Progenitor cell of endocrine pancreas (in vitro differentiated cells): ENCODE results near the gene AMIGO1. TPM values are rescaled to one million over a fixed set of nuclear protein-coding genes. Genes with fewer than 3 reads are reported as not detected.

Source experiments
- DNase-seq: peaks from one replicate; pipeline ENCODE4 v3.0.0; 2021; ENCODE audit warnings: low spot score; ENCODE audit not compliant: unreplicated experiment
- H3K27ac Mint-ChIP-seq: 2 replicates; pipeline ENCODE4 v1.8.0; 2021; ENCODE audit warnings: mild to moderate bottlenecking, moderate library complexity, mixed read lengths
- H3K27me3 Mint-ChIP-seq: 2 replicates; pipeline ENCODE4 v1.8.0; 2021; ENCODE audit warnings: mixed read lengths
- H3K36me3 Mint-ChIP-seq: 2 replicates; pipeline ENCODE4 v1.8.0; 2022; ENCODE audit warnings: mixed read lengths; ENCODE audit not compliant: insufficient read depth
- H3K4me1 Mint-ChIP-seq: 2 replicates; pipeline ENCODE4 v1.8.0; 2021; ENCODE audit warnings: low read depth, mixed read lengths
- H3K4me3 Mint-ChIP-seq: 2 replicates; pipeline ENCODE4 v1.8.0; 2021; ENCODE audit warnings: low read depth, mild to moderate bottlenecking, moderate library complexity, mixed read lengths
- H3K9me3 Mint-ChIP-seq: 2 replicates; pipeline ENCODE4 v1.8.0; 2021; ENCODE audit warnings: low read depth, mixed read lengths
- CTCF ChIP-seq: fragments of 200-600 bp; sonication (generic); IDR thresholded peaks from one replicate; pipeline ENCODE4 v1.5.0; 2021; ENCODE audit warnings: antibody characterized with exemption, mild to moderate bottlenecking; ENCODE audit not compliant: unreplicated experiment
- total RNA-seq: library from RNA; stranded (reverse); gene quantifications from 2 replicates; pipeline ENCODE4 v1.2.1, GENCODE V29; 2021

Gene AMIGO1
- total RNA-seq, 1 donor from 2014 or later: 7.2 TPM

GRCh38 chr1:109547463-109548320 lies 38.2 kb upstream of the AMIGO1 start:
- H3K4me1 Mint-ChIP-seq: peaks cover 18% of the 10 kb centered on the region
- no peaks in the 10 kb centered on the region for H3K36me3 Mint-ChIP-seq
- no peaks in the 10 kb centered on the region for H3K9me3 Mint-ChIP-seq
- no peak for DNase-seq
- peak overlapping the region; percentile 98 for H3K27ac Mint-ChIP-seq
- TF ChIP-seq CTCF: no peak
- peak overlapping the region; percentile 98 for H3K4me3 Mint-ChIP-seq
- H3K27me3 Mint-ChIP-seq: peaks cover 12% of the 10 kb centered on the region

- Mint-ChIP-seq H3K4me3 (peak overlapping the region; percentile 98), H3K4me1 (peaks cover 18% of the 10 kb centered on the region), H3K27me3 (peaks cover 20% of the 10 kb centered on the region), H3K27ac (peak overlapping the region; percentile 95), H3K36me3 (no peaks in the 10 kb centered on the region), H3K9me3 (no peaks in the 10 kb centered on the region)
- peak; percentile 89 for TF ChIP-seq CTCF
- peak; percentile 79 for DNase-seq
Observed at GRCh38 chr1:109546311-109547109, 37.0 kb upstream of the AMIGO1 start.

GRCh38 chr1:109543988-109544735 lies 34.6 kb upstream of the AMIGO1 start:
- Mint-ChIP-seq H3K27ac (no peak overlapping the region), H3K9me3 (no peaks in the 10 kb centered on the region), H3K36me3 (no peaks in the 10 kb centered on the region), H3K4me3 (no peak overlapping the region), H3K4me1 (peaks cover 14% of the 10 kb centered on the region), H3K27me3 (peaks cover 37% of the 10 kb centered on the region)
- no peak for TF ChIP-seq CTCF
- DNase-seq: no peak

- no peak overlapping the region for H3K4me3 Mint-ChIP-seq
- DNase-seq: no peak
- H3K9me3 Mint-ChIP-seq: no peaks in the 10 kb centered on the region
- H3K4me1 Mint-ChIP-seq: peaks cover 11% of the 10 kb centered on the region
- no peaks in the 10 kb centered on the region for H3K36me3 Mint-ChIP-seq
- H3K27ac Mint-ChIP-seq: no peak overlapping the region
- TF ChIP-seq CTCF: no peak
- H3K27me3 Mint-ChIP-seq: peaks cover 40% of the 10 kb centered on the region
Observed at GRCh38 chr1:109543283-109543987, 33.9 kb upstream of the AMIGO1 start.
